Right atrium auricular region (tissue), 2 donors: Measurements from ENCODE around the gene MYH15. TPM values are rescaled to one million over a fixed set of nuclear protein-coding genes. Genes with fewer than 3 reads are reported as not detected.

Experiments used
- DNase-seq: peaks from one replicate; pipeline ENCODE4 v3.0.0-alpha.2; 2019; ENCODE audit warnings: low spot score
- H3K27ac ChIP-seq, 2 donors: fragments of 200-600 bp; sonication (generic); 1 replicate in 1 of 2; 2 replicates in 1 of 2; pipeline ENCODE4 v1.5.1; 2016 to 2019
- H3K27me3 ChIP-seq, 2 donors: fragments of 200-600 bp; sonication (generic); one replicate each; pipeline versions ENCODE4 v1.5.1 to v1.6.0; 2017 to 2019
- H3K36me3 ChIP-seq: fragments of 200-600 bp; sonication (generic); one replicate; pipeline ENCODE4 v1.5.1; 2016
- H3K4me1 ChIP-seq, 2 donors: fragments of 200-600 bp; sonication (generic); one replicate each; pipeline versions ENCODE4 v1.5.1 to v1.6.0; 2017 to 2019
- H3K4me3 ChIP-seq, 2 donors: fragments of 200-600 bp; sonication (generic); 1 replicate in 1 of 2; 2 replicates in 1 of 2; pipeline ENCODE4 v1.5.1; 2017 to 2019; ENCODE audit warnings: mild to moderate bottlenecking in 1 of 2, moderate library complexity in 1 of 2
- H3K9me3 ChIP-seq, 2 donors: fragments of 200-600 bp; sonication (generic); one replicate each; pipeline ENCODE4 v1.5.1; 2019
- total RNA-seq, 2 donors: library from RNA; depleted of rRNA; stranded (reverse); fragments of >200 nt; gene quantifications; one replicate each; pipeline ENCODE4 v1.1.0, GENCODE V29; 2016
- TF ChIP-seq, protein P1 (sequence below), 2 donors: fragments of 200-600 bp; sonication (generic); IDR thresholded peaks; one replicate each; pipeline ENCODE4 v1.5.1; 2019; ENCODE audit warnings: antibody characterized with exemption in 2 of 2

Gene MYH15
- total RNA-seq, 2 donors from 2014 or later: 0.08 to 0.48 TPM

DNA sequence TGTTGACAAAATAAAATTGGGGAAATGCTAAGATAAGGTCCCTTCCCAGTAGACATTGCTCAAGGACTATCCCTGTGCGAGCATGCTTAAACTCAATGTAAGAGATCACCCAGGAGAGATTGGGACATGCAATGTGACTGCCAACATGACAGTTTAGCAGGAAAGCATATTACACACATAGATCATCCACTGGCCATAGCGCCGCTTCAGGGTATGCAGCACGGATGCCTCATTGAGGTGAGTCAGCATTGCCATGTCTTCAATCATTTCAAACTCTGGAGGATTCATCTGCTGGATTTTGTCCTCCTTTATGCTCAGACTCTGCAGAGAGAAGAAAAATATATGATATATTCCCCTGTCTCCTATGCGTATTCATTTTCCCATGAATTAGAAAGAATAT is 8.9 kb downstream of the MYH15 start:
- Histone ChIP-seq H3K9me3 (no peaks in the 10 kb centered on the region), H3K4me1 (no peaks in the 10 kb centered on the region), H3K27ac (no peak overlapping the region), H3K4me3 (no peak overlapping the region), H3K36me3 (no peaks in the 10 kb centered on the region), H3K27me3 (no peaks in the 10 kb centered on the region)
- TF ChIP-seq, protein P1, sequence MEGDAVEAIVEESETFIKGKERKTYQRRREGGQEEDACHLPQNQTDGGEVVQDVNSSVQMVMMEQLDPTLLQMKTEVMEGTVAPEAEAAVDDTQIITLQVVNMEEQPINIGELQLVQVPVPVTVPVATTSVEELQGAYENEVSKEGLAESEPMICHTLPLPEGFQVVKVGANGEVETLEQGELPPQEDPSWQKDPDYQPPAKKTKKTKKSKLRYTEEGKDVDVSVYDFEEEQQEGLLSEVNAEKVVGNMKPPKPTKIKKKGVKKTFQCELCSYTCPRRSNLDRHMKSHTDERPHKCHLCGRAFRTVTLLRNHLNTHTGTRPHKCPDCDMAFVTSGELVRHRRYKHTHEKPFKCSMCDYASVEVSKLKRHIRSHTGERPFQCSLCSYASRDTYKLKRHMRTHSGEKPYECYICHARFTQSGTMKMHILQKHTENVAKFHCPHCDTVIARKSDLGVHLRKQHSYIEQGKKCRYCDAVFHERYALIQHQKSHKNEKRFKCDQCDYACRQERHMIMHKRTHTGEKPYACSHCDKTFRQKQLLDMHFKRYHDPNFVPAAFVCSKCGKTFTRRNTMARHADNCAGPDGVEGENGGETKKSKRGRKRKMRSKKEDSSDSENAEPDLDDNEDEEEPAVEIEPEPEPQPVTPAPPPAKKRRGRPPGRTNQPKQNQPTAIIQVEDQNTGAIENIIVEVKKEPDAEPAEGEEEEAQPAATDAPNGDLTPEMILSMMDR (IDR thresholded peaks at IDR 0.05): no peak
- DNase-seq: no peak

- no peaks in the 10 kb centered on the region for H3K4me1 ChIP-seq
- H3K27me3 ChIP-seq: no peaks in the 10 kb centered on the region
- no peak for DNase-seq
- no peaks in the 10 kb centered on the region for H3K9me3 ChIP-seq
- no peaks in the 10 kb centered on the region for H3K36me3 ChIP-seq
- no peak overlapping the region for H3K27ac ChIP-seq
- TF ChIP-seq, protein P1 (IDR thresholded peaks at IDR 0.05): no peak
- no peak overlapping the region for H3K4me3 ChIP-seq
These were observed 9.7 kb downstream of the MYH15 start for GRCh38 chr3:108500728-108501127.

DNA sequence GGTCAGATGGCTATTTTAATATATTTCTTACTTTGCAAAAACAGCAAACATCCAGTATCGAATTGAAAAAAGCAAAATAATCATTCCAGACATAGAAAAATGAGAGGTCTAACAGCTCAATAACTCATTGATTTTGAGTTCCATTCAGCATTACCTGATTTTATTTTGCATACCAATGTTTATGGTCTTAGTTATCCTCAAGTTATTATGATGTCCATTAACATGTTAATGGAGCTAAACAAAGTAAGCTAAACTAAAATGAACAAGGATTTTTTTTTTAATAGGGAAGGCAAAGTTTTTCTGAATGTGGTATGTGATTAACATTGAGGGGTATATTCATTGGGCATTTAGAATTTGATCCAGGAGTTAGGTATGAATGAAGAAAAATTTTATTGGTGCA is 13.1 kb downstream of the MYH15 start:
- H3K9me3 ChIP-seq: no peaks in the 10 kb centered on the region
- H3K4me3 ChIP-seq: no peak overlapping the region
- no peaks in the 10 kb centered on the region for H3K27me3 ChIP-seq
- peaks cover 0 to 9% of the 10 kb centered on the region in 2 donors for H3K4me1 ChIP-seq
- H3K27ac ChIP-seq: no peak overlapping the region
- no peaks in the 10 kb centered on the region for H3K36me3 ChIP-seq
- TF ChIP-seq, protein P1 (IDR thresholded peaks at IDR 0.05): no peak
- no peak for DNase-seq

GRCh38 chr3:108495717-108496116 is 14.7 kb downstream of the MYH15 start:
- Histone ChIP-seq H3K4me3 (no peak overlapping the region), H3K27ac (no peak overlapping the region), H3K4me1 (peaks cover 0 to 9% of the 10 kb centered on the region in 2 donors), H3K36me3 (no peaks in the 10 kb centered on the region), H3K27me3 (no peaks in the 10 kb centered on the region), H3K9me3 (no peaks in the 10 kb centered on the region)
- TF ChIP-seq, protein P1 (IDR thresholded peaks at IDR 0.05): no peak
- DNase-seq: no peak

- no peaks in the 10 kb centered on the region for H3K27me3 ChIP-seq
- TF ChIP-seq, protein P1 (IDR thresholded peaks at IDR 0.05): no peak
- no peak for DNase-seq
- H3K9me3 ChIP-seq: no peaks in the 10 kb centered on the region
- H3K36me3 ChIP-seq: no peaks in the 10 kb centered on the region
- H3K4me3 ChIP-seq: no peak overlapping the region
- peaks cover 0 to 9% of the 10 kb centered on the region in 2 donors for H3K4me1 ChIP-seq
- H3K27ac ChIP-seq: peak overlapping the region in 1 of 2 donors; percentile 41
These were observed 15.4 kb downstream of the MYH15 start for GRCh38 chr3:108494906-108495531.

- Histone ChIP-seq H3K27me3 (no peaks in the 10 kb centered on the region), H3K4me1 (peaks cover 0 to 9% of the 10 kb centered on the region in 2 donors), H3K4me3 (no peak overlapping the region), H3K36me3 (no peaks in the 10 kb centered on the region), H3K27ac (peak overlapping the region in 1 of 2 donors; percentile 41), H3K9me3 (no peaks in the 10 kb centered on the region)
- TF ChIP-seq, protein P1 (IDR thresholded peaks at IDR 0.05): peak in 1 of 2 donors; percentile 44
- DNase-seq: no peak
These were observed 16.5 kb downstream of the MYH15 start for GRCh38 chr3:108493862-108494261.
